Right renal cortex interstitium (tissue), 3 donors: ENCODE results near the gene INO80C. TPM values are rescaled to one million over a fixed set of nuclear protein-coding genes. Genes with fewer than 3 reads are reported as not detected.

Experiments used
- DNase-seq, 3 donors: peaks; one replicate each; pipeline ENCODE4 v3.0.0-alpha.2; 2013; ENCODE audit warnings: low read depth in 3 of 3, low spot score in 2 of 3
- polyA plus RNA-seq, 3 donors: library from polyadenylated mRNA; unstranded; fragments of 120-200 nt; gene quantifications; one replicate each; pipeline ENCODE4 v1.2.1, GENCODE V29; 2013; ENCODE audit not compliant: insufficient read length in 3 of 3

Gene INO80C
- polyA plus RNA-seq, 3 donors: 24.5 to 28.3 (median 27.9) TPM

DNA sequence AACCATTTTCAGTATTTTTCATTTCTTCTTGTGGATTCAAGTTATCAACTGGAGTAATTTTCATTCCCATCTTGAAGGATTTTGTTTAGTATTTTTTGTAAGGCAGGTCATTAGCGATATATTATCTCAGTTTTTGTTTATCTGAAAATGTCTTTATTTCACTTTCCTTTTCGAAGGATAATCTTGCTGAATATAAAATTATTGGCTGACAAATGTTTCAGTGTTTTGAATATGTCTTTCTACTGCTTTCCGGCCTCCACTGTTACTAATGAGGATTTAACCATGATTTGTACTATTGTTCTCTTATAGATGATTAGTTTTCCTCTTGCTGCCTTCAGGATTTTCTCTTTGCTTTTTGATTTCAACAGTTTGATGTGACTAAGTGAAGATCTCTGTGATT is 62.4 kb downstream of the INO80C start:
- no peak for DNase-seq

DNA sequence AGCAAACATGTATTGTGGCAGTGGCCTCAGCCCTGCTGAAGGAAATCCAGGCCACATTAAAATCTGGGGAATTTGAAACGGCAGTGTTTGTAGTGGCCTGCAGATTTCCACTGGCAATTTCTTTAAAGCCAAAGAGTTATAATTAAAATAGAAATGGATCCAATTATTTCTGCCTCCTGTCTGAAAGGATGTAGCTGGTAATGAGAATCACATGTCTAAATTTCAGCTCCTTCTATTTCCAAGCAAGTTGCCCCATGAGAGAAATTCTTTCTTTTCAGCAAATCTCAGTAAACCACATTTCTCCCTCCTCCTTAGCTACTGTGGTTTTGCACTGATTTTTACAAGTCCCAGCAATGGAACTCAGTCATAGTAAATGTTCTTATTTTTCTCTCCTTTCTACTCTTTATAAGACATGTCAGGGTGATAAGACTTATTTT is 65.2 kb downstream of the INO80C start:
- DNase-seq: no peak

DNA sequence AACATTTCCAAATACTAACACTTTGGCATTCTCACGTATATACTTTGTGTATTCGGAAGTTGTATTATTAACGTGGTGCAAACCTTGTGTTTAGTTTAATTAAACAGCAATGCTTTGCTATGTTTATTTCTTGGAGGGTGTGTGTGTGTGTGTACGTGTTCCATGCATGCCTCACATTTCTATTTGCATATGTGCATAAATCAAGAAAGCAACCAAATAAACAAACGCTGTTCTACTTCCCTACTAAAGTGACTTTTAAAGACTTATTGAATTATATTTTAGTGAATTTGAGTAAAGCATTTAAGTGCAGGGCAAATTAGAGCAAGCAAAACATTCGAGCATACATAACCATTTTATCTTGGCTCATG is 66.4 kb downstream of the INO80C start:
- no peak for DNase-seq

DNA sequence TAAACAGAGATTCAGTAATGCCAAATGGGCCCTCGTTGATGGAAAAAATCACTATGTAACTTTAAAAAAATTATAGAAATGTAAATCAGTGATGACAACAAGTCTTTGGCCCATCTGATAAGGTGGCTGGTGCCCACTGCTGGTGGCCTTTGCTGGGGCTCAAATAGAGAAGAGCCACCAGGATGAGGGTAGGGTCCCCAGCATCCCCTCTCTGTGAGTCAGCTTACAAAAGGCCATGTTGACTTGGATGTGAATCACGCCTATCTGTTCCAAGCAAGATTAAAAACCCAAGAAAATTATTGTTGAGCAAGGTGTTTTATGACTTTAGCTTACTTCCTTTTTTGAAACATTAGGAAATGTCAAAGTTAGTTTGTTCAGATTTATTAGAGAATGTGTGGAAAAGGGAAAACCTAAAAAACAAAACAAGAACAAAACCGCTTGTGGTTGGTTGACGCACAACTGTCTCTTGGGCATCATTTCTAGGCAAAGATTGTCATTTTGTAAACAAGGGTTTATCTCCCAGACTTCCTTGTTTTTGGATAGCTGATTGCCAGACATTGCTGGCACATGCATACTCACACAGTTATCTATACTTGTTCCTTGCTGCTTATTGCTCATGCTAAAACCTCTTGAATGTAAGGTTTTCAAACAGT is 66.9 kb downstream of the INO80C start:
- DNase-seq: no peak

DNA sequence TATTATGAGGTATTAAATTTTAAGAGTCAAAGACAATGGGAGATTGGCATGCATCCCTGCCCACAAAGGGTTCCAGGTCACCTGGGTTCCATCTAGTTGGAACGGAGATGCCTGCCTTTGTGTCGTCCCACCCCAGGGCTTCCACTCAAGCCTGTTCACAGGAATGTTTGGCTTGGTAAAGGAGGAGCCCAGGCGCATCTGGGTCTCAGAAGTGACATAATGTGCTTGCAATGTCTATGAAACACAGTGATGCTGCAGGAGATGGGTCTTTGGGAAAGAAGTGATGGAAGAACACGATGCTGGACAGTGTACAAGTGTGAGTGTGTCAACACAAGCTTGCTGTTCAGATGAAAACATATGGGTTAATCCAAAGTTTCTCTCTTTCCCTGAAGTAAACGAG is 71.0 kb downstream of the INO80C start:
- DNase-seq: no peak

DNA sequence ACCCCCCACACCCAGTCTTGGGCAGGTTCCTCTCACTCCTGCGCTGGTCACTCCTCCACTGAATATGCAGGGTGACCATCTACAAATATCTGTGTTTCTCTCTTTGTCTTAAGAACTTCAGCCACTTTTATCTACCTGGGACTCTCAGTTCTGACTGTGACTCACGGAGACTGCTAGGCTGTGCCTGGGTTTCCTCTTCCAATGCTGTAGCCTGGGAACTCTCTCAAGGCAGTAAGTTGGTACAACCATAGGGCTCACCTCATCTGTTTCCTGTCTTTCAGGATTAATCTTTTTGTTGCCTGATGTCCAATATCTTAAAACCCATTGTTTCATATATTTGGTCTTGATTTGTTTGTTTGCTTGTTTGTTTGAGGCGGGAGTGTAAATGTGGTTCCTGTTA is 73.4 kb downstream of the INO80C start:
- DNase-seq: no peak

DNA sequence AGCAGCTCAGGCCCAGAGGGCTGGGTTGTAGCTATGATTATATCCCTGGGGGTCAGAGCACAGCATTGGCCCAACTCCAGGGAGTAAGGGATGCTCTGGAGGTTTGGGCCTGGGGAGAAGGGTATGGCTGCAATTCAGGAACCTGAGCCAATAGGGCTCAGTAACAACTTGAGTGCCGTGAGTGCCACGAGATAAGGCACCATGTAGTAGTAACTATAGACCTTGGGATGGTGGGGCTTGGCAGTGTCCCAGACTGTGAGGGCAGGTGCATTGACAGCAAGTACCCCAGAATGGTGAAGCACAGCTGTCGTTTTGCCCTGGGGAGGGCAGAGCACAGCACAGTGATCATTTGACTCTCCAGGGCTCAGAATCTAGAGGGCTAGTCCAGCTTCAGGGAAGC is 75.5 kb downstream of the INO80C start:
- no peak for DNase-seq

DNA sequence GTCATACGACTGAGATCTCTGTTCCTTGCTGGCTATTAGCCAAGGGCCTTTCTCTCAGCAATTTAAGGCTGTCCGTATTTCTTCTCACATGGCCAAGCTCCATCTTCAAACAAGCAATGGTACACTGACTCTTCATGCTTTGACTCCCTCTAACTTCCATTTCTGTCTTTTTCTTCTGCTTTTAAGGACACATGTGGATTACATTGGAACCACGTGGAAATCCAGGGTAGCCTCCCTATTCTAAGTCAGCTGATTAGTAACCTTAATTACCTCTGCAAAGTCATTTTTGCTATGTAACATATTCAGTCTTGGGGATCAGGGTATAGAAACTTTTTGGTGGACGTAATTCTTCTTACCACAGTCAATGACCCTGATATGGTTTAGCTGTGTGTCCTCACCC is 79.2 kb downstream of the INO80C start:
- no peak for DNase-seq

Other genes with a start within 250 kb of the INO80C start
- 10 to 100 TPM; 31.8 to 38.6 (median 34.5) TPM for gene ZSCAN30, start 207.7 kb downstream of the INO80C start, polyA plus RNA-seq
- gene ZNF24, start 153.5 kb downstream of the INO80C start, polyA plus RNA-seq: 10 to 100 TPM; 81.3 to 85.8 (median 85.1) TPM
- 1 to 10 TPM; 6.1 to 7.2 (median 7.0) TPM for gene ZNF396, start 120.6 kb downstream of the INO80C start, polyA plus RNA-seq
- 10 to 100 TPM; 69.3 to 79.7 (median 76.5) TPM for gene GALNT1, start 83.8 kb upstream of the INO80C start, polyA plus RNA-seq